Cardiac atrium fibroblast (primary cell): ENCODE measurements around the gene PCAT7. TPM values are rescaled to one million over a fixed set of nuclear protein-coding genes. Genes with fewer than 3 reads are reported as not detected.

Source experiments
- total RNA-seq: library from RNA; depleted of rRNA; stranded (reverse); fragments of >200 nt; gene quantifications from 2 replicates; pipeline ENCODE4 v1.2.3, GENCODE V29; 2015

The PCAT7 gene
- not detected in 2 replicates for total RNA-seq

GRCh38 chr9:94554439-94555331 lies at the start of gene PCAT7:
PCAT7 (plus strand) TSS chr9:94555083.

GRCh38 chr9:94593459-94594345 lies 38.8 kb downstream of the PCAT7 start, which contains the start of gene FBP2:
FBP2 (minus strand) TSS chr9:94593824; CDS start chr9:94593726, 98 bp downstream.

Other genes with a start within 250 kb of the PCAT7 start
- gene NUTM2F, start 226.4 kb upstream of the PCAT7 start, total RNA-seq = not detected in 2 replicates
- gene FBP2, start 38.7 kb downstream of the PCAT7 start, total RNA-seq = not detected in 2 replicates
- not detected in 2 replicates for gene FBP1, start 84.4 kb downstream of the PCAT7 start, total RNA-seq
- gene AOPEP, start 171.6 kb downstream of the PCAT7 start, total RNA-seq = 26.0 and 26.2 TPM in 2 replicates